ENCODE measurements around the gene OR5C1. TPM values are rescaled to one million over a fixed set of nuclear protein-coding genes. Genes with fewer than 3 reads are reported as not detected.
A peak's percentile ranks its signal among the peaks of the same experiment; 100 is the strongest.
"Not testable (repeated sequence)": the region's sequence is repeated elsewhere in the genome, so short reads cannot be mapped to it uniquely, and the experiment has no call there.

OR5C1 gene
- total RNA-seq, 1 donor from 2014 or later: not detected

DNA sequence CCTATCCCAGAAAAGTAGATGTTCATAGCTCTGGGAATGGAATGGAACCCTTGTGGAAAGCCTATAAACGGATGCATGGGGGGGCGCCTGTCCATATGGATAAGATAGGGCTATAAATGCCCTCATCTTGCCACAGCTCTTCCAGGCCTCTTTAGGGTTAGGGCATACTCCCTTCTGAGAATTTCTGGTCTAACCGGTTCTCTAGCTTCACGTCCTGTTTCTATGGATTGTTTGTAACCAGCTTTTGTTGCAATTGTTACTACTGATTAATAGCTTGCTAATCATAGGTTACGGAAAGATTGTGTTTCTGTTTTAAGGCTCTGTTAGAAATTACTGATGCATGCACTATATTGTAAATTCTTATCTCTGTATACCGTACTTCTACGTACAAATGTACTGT, 20.5 kb downstream of the OR5C1 start:
- DNase-seq (ENCODE audit: low spot score in 2 of 2); FAIRE-seq: not testable (repeated sequence)

GRCh38 chr9:122810306-122810946, 21.7 kb downstream of the OR5C1 start:
- peak; percentile 89 for FAIRE-seq
- DNase-seq (ENCODE audit: low spot score in 2 of 2): peak; percentile 43 to 72

GRCh38 chr9:122812736-122813135, 24.0 kb downstream of the OR5C1 start:
- FAIRE-seq: no peak

DNA sequence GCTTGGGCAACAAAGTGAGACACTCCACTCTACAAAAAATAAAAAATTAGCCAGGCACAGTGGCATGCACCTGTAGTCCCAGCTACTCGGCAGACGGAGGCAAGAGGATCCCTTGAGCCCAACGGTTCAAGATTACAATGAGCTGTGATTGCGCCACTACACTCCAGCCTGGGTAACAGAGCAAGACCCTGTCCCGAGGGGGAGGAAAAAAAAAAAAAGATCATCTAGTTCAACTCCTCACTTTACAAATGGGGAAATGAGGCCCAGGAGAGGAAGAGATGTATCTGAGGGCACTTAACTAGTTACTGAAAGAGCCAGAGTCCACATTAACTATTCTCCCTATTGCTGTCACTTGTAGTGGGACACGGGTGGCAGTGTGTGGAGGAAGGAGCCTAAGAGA, 25.8 kb downstream of the OR5C1 start:
- FAIRE-seq: no peak

More at GRCh38 chr9:122812736-122813135, 24.0 kb downstream of the OR5C1 start:
- no peak for DNase-seq (ENCODE audit: low spot score in 2 of 2)

GRCh38 chr9:122815544-122815943, 26.8 kb downstream of the OR5C1 start:
- no peak for DNase-seq (ENCODE audit: low spot score in 2 of 2)
- FAIRE-seq: no peak

More for the DNA sequence above, 25.8 kb downstream of the OR5C1 start:
- no peak for DNase-seq (ENCODE audit: low spot score in 2 of 2)

GRCh38 chr9:122816163-122816867, 27.6 kb downstream of the OR5C1 start:
- no peak for DNase-seq (ENCODE audit: low spot score in 2 of 2)

DNA sequence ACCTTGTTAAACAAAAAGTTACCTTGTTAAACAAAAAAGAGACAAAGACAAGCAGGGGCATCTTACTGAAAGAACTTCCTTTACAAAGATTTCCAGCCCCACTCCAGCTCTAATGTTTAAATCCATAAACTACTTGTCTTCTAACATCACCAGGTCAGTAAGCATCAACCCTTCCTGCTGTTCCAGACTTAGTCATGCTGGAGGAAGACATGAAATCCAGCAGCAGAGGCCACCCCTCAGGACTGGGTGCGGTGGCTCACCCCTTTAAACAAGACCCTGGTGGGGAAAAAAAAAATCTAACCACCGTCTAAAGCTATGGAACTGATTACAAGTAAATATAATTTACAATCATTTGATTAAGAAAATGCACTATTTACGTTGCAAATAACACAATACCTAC, 30.6 kb downstream of the OR5C1 start:
- DNase-seq (ENCODE audit: low spot score in 2 of 2) (no peak), FAIRE-seq (no peak)

More at GRCh38 chr9:122816163-122816867, 27.6 kb downstream of the OR5C1 start:
- FAIRE-seq: no peak

DNA sequence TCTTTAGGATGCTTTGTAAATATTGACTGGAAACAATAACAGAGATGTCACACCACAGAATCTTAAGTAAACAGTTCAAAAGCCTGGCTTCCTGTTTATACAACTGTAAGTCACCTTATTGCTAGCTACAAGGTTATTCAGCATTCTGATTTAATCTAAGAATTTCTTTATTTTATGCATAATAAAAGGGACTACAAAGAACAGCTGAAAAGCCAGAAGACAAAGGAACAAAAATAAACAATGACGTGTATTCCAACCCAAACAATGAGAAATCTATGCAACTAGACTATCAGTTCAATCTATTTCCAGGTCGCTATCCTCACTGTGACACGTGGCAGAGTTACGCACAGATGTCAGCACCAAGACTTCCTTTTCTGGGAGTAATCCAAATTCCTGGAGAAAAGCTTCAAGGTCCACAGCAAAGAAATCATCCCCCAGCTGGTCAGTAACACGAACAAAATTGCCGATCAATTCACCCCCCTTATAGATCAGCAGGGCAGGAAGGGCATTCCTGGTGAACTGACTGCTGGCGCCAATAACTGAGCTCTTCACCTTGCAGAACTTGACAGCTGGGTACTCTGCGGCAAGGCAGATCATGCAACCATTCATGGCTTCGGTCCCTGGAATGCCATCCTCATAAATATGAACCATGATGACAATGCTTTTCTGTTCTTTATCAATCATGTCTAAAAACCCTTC, 31.2 kb downstream of the OR5C1 start:
- DNase-seq (ENCODE audit: low spot score in 2 of 2): no peak
- FAIRE-seq: no peak

- FAIRE-seq (no peak), DNase-seq (ENCODE audit: low spot score in 2 of 2) (no peak)
These were observed 31.7 kb downstream of the OR5C1 start for GRCh38 chr9:122820490-122820845.

DNA sequence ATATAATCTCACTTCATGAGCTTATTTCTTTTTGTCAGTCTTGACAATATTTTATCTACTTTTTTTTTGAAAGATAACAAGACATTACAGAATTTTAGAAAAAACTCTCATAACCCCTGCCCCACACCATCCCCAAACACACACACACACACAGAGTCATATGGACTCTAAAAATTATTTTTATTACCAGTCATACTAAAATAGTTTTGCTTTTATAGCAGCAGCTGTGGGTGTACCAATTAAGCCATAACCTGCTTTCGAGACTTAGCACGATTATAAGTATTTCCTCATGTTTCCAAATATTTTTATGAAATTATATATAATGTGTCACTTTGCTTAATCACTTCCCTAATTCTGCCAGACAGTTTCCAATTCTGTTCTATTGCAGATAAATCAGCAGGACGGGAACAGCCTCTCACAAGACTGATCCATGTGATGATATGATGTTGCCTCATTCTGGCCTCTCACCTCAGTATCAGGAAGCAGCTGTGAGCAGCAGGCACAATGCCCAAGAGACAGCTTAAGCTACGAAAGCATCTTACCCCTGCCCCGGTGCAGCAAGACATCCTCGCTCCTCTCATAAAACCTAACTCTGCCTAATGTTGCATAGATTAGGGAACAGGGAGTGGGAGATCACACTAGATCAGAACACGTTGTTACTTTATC, 32.7 kb downstream of the OR5C1 start:
- no peak for DNase-seq (ENCODE audit: low spot score in 2 of 2)
- no peak for FAIRE-seq

DNA sequence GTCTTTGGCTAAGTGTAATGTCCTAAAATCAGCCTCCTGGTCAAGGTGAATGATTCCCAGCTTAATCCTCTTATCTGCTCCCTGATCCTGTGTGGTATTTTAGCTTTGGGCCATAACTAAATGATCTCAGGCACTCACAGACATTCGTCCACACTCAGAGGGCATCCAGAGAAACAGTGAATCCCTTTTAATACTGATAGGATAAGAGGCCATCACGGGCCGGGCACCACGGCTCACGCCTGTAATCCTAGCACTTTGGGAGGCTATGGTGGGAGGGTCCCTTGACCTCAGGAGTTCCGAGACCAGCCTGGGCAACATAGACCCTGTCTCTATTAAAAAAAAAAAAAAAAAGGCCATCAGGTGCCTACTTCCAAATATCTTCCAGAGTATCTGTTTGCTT, 33.3 kb downstream of the OR5C1 start:
- DNase-seq (ENCODE audit: low spot score in 2 of 2): no peak
- no peak for FAIRE-seq

- DNase-seq (ENCODE audit: low spot score in 2 of 2): no peak
- FAIRE-seq: no peak
These were observed 34.2 kb downstream of the OR5C1 start for GRCh38 chr9:122822938-122823337.

DNA sequence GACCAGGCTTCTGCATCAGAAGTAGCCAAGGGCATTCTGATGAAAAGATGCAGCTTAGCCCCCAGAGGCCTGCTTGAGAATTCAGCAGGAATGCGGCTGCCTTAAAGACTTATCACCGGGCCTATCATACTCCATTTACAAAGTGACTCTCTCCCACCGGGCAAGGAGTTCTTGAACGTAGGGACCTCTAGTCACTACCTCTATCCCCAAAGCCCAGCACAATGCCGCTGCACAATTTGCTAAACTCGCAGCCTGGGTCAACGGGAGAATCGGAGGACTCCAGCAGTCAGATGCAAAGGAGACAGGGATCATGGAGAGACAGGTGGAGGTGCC, 39.0 kb downstream of the OR5C1 start:
- no peak for DNase-seq (ENCODE audit: low spot score in 2 of 2)
- FAIRE-seq: no peak

- not testable (repeated sequence) for FAIRE-seq; DNase-seq (ENCODE audit: low spot score in 2 of 2)
These were observed 40.2 kb downstream of the OR5C1 start for GRCh38 chr9:122828965-122829284.

DNA sequence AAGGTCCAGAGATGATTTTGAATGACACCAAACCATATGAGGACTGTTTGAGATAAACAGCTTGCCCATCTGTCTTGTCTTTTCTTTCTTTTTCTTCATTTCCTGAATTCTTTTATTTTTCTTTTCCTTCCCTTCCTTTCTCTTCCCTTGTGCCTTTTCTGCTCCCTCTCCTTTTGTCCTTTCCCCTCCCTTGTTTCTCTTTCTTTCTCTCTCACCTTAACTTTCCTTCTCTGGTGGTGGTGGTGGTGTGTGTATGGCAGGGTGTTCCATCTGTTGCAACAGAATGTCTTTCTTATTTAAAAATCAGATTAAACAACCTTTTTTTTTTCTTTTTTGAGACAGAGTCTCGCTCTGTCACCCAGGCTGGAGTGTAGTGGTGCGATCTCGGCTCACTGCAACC, 43.5 kb downstream of the OR5C1 start:
- FAIRE-seq (no peak), DNase-seq (ENCODE audit: low spot score in 2 of 2) (no peak)

GRCh38 chr9:122835313-122835731, 46.6 kb downstream of the OR5C1 start:
- FAIRE-seq (no peak), DNase-seq (ENCODE audit: low spot score in 2 of 2) (no peak)

DNA sequence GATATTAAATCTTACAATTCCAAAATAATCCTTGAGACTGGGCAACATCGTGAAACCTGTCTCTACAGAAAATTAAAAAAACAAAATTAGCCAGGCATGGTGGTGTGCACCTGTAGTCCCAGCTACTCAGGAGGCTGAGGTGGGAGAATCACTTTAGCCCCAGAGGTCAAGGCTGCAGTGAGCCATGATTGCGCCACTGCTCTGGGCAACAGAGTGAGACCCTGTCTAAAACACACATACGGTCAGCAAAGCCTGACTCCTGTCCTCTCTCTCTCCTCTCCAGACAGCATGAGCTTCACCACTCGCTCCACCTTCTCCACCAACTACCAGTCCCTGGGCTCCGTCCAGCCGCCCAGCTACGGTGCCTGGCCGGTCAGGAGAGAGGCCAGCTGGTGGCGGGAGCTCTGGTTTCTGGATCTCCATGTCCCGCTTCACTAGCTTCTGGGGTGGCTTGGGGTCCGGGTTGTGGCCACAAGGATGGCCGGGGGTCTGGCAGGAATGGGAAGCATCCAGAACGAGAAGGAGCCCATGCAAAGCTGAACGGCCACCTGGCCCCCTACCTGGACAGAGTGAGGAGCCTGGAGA, 48.6 kb downstream of the OR5C1 start:
- FAIRE-seq: no peak

GRCh38 chr9:122838441-122838840, 49.7 kb downstream of the OR5C1 start:
- not testable (repeated sequence) for DNase-seq (ENCODE audit: low spot score in 2 of 2); FAIRE-seq

More for the DNA sequence above, 48.6 kb downstream of the OR5C1 start:
- no peak for DNase-seq (ENCODE audit: low spot score in 2 of 2)
